Endodermal cell (in vitro differentiated cells): ENCODE results near the gene FGD6. TPM values are rescaled to one million over a fixed set of nuclear protein-coding genes. Genes with fewer than 3 reads are reported as not detected.

Experiments used
- DNase-seq: peaks from one replicate; pipeline ENCODE4 v3.0.0-alpha.2; 2017
- H3K27ac ChIP-seq: 2 replicates; pipeline ENCODE4 v1.5.1; 2013; ENCODE audit warnings: mild to moderate bottlenecking, low read depth, low read length, moderate library complexity
- H3K27me3 ChIP-seq: 2 replicates; pipeline ENCODE4 v1.6.1; 2013; ENCODE audit warnings: mild to moderate bottlenecking, low read length, moderate library complexity; ENCODE audit not compliant: insufficient read depth, control insufficient read depth, poor library complexity, severe bottlenecking
- H3K36me3 ChIP-seq: 2 replicates; pipeline ENCODE4 v1.7.0; 2013; ENCODE audit warnings: mild to moderate bottlenecking, low read length, moderate library complexity; ENCODE audit not compliant: control insufficient read depth, insufficient read depth
- H3K4me1 ChIP-seq: one replicate; pipeline ENCODE4 v1.7.0; 2013; ENCODE audit warnings: low read length; ENCODE audit not compliant: control insufficient read depth, insufficient read depth
- H3K4me3 ChIP-seq: 2 replicates; pipeline ENCODE4 v1.5.1; 2013; ENCODE audit warnings: mild to moderate bottlenecking, low read length, moderate library complexity
- H3K9ac ChIP-seq: 2 replicates; pipeline ENCODE4 v1.6.1; 2013; ENCODE audit warnings: mild to moderate bottlenecking, low read length, moderate library complexity; ENCODE audit not compliant: poor library complexity, severe bottlenecking; ENCODE audit errors: extremely low read depth
- H3K9me3 ChIP-seq: 2 replicates; pipeline ENCODE4 v1.6.1; 2013; ENCODE audit warnings: mild to moderate bottlenecking, low read length, moderate library complexity; ENCODE audit not compliant: control insufficient read depth
- H3K27ac Mint-ChIP-seq: 2 replicates; pipeline ENCODE4 v1.8.0; 2020; ENCODE audit warnings: mixed read lengths
- H3K27me3 Mint-ChIP-seq: 2 replicates; pipeline ENCODE4 v1.8.0; 2021; ENCODE audit warnings: mild to moderate bottlenecking, mixed read lengths; ENCODE audit not compliant: insufficient read depth
- H3K36me3 Mint-ChIP-seq: 2 replicates; pipeline ENCODE4 v1.8.0; 2020; ENCODE audit warnings: low read depth, mixed read lengths
- H3K4me1 Mint-ChIP-seq: 2 replicates; pipeline ENCODE4 v1.8.0; 2020; ENCODE audit warnings: mixed read lengths
- H3K4me3 Mint-ChIP-seq: 2 replicates; pipeline ENCODE4 v1.8.0; 2020; ENCODE audit warnings: mild to moderate bottlenecking, moderate library complexity, mixed read lengths
- H3K9me3 Mint-ChIP-seq: 2 replicates; pipeline ENCODE4 v1.8.0; 2020; ENCODE audit warnings: mild to moderate bottlenecking, mixed read lengths
- WGBS, 2 experiments: methylation state at CpG; one replicate each; pipeline versions ENCODE4 v1.1.5 to v1.1.7; 2013; ENCODE audit warnings: missing lambda C conversion rate in 2 of 2, mixed read lengths in 1 of 2; ENCODE audit not compliant: insufficient coverage in 1 of 2, insufficient read length in 1 of 2; 5-methylcytosine and 5-hydroxymethylcytosine counted together
- total RNA-seq, 2 donors: library from RNA; stranded (reverse); fragmentation: NEBNext Ultra II Directional in 1 of 2; extraction: Animal tissue kit (Norgen Biotek cat#: 25700) in 1 of 2; gene quantifications; 2 replicates in 1 of 2; 3 replicates in 1 of 2; pipeline ENCODE4 v1.2.1, GENCODE V29; 2021
- TF ChIP-seq, protein P1 (sequence below): fragments of 200-600 bp; sonication (generic); conservative IDR thresholded peaks from 2 replicates; pipeline ENCODE4 v1.5.0; 2021; ENCODE audit warnings: antibody characterized with exemption, mild to moderate bottlenecking

The FGD6 gene
- total RNA-seq, 2 donors from 2014 or later = 95.3 to 124 TPM

DNA sequence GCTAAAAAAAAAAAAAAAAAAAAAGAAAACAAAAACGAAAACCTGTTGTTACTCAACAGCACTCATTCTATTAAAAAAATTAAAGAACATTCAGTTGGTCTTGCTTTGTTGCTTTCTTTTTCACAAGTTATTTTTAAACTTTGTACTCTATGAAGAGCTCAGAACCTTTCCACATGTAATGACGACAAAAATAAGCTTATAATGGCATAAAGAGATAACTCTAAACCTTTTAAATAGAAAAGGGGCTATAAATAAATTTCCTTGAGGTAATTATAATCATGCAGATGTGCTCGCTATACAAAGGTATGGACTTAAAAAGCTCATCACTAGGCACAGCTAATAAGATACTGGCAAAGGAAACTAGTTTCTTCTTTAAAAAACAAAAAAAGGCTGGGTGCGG is 157.3 kb downstream of the FGD6 start:
- Mint-ChIP-seq H3K9me3 (no peaks in the 10 kb centered on the region), H3K27me3 (no peaks in the 10 kb centered on the region), H3K4me1 (peaks cover 5% of the 10 kb centered on the region), H3K36me3 (peaks cover 68% of the 10 kb centered on the region), H3K27ac (no peak overlapping the region), H3K4me3 (no peak overlapping the region)
- TF ChIP-seq, protein P1, sequence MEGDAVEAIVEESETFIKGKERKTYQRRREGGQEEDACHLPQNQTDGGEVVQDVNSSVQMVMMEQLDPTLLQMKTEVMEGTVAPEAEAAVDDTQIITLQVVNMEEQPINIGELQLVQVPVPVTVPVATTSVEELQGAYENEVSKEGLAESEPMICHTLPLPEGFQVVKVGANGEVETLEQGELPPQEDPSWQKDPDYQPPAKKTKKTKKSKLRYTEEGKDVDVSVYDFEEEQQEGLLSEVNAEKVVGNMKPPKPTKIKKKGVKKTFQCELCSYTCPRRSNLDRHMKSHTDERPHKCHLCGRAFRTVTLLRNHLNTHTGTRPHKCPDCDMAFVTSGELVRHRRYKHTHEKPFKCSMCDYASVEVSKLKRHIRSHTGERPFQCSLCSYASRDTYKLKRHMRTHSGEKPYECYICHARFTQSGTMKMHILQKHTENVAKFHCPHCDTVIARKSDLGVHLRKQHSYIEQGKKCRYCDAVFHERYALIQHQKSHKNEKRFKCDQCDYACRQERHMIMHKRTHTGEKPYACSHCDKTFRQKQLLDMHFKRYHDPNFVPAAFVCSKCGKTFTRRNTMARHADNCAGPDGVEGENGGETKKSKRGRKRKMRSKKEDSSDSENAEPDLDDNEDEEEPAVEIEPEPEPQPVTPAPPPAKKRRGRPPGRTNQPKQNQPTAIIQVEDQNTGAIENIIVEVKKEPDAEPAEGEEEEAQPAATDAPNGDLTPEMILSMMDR = no peak
- H3K9ac ChIP-seq = no peak overlapping the region
- DNase-seq = no peak
- no peak overlapping the region for H3K4me3 ChIP-seq
- 80 to 99% methylated on average over 2 to 3 of the region's 4 CpGs for WGBS, 2 experiments
- H3K36me3 ChIP-seq = peaks cover 90% of the 10 kb centered on the region
- H3K27me3 ChIP-seq = no peaks in the 10 kb centered on the region
- no peak overlapping the region for H3K27ac ChIP-seq
- H3K4me1 ChIP-seq = peaks cover 3% of the 10 kb centered on the region
- no peaks in the 10 kb centered on the region for H3K9me3 ChIP-seq

DNA sequence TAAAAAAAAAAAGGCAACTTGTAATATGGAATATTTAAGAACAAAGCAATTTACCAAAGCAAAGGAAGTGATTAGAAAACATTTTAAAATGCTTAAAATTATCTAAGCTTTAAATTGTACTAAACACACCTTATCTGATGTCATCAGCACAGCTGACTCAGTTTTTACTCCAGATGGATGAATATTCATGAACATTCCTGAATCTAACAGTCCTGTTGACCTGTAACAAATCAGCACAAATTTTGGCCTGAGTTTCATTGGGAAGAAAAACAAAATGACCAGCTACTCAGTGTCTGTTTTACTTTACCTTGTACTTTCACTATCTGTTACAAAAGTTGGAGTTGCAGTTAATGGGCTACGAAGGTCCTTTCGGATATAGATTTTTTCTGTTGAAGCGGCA is 159.8 kb downstream of the FGD6 start:
- DNase-seq = no peak
- Mint-ChIP-seq H3K36me3 (peaks cover 63% of the 10 kb centered on the region), H3K4me1 (peaks cover 10% of the 10 kb centered on the region), H3K27ac (no peak overlapping the region), H3K27me3 (no peaks in the 10 kb centered on the region), H3K9me3 (no peaks in the 10 kb centered on the region), H3K4me3 (no peak overlapping the region)
- 93 to 100% methylated on average over 2 to 3 of the region's 3 CpGs for WGBS, 2 experiments
- Histone ChIP-seq H3K27ac (no peak overlapping the region), H3K4me1 (peaks cover 4% of the 10 kb centered on the region), H3K9me3 (no peaks in the 10 kb centered on the region), H3K36me3 (peaks cover 89% of the 10 kb centered on the region), H3K27me3 (no peaks in the 10 kb centered on the region), H3K9ac (no peak overlapping the region), H3K4me3 (no peak overlapping the region)
- TF ChIP-seq, protein P1 = no peak

DNA sequence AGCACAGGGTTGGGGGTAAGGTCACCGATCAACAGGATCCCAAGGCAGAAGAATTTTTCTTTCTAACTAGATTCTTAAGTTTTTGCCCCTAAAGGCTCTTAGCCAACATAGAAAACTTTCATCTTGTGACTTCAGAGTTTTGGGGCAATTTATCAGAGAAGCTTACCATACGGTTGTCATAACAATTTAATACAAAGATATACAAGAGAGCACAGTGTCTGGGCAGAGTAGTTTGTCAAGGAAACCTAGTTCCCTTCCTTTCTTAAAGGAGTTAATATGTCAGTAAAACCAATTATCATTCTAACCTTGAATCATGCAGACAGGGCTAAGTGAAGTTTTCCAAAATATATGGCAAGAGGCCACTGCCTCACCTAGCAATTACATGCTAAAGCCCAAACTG is 162.2 kb downstream of the FGD6 start:
- TF ChIP-seq, protein P1 = no peak
- H3K27ac ChIP-seq = peak overlapping the region; percentile 38
- Mint-ChIP-seq H3K9me3 (no peaks in the 10 kb centered on the region), H3K36me3 (peaks cover 65% of the 10 kb centered on the region), H3K27ac (no peak overlapping the region), H3K27me3 (no peaks in the 10 kb centered on the region), H3K4me3 (no peak overlapping the region), H3K4me1 (peaks cover 10% of the 10 kb centered on the region)
- H3K9ac ChIP-seq = no peak overlapping the region
- peak overlapping the region; percentile 18 for H3K4me3 ChIP-seq
- H3K36me3 ChIP-seq = peaks cover 87% of the 10 kb centered on the region
- H3K4me1 ChIP-seq = peaks cover 4% of the 10 kb centered on the region
- H3K9me3 ChIP-seq = no peaks in the 10 kb centered on the region
- WGBS, 2 experiments = 74 to 100% methylated on average over 1 to 2 of the region's 2 CpGs
- no peaks in the 10 kb centered on the region for H3K27me3 ChIP-seq
- DNase-seq = no peak
